ENCODE results near the gene SNRPA.

SNRPA gene

GRCh38 chr19:40740747-40741146, 10.3 kb upstream of the SNRPA start:
- TF ChIP-seq YY1 (IDR thresholded peaks at IDR 0.05; ENCODE audit: low read depth) = no peak
- TF ChIP-seq EP300 (IDR thresholded peaks at IDR 0.05; ENCODE audit: borderline replicate concordance) = no peak
- TF ChIP-seq TCF12 (IDR thresholded peaks at IDR 0.05; ENCODE audit: low read depth) = no peak
- TF ChIP-seq REST (IDR thresholded peaks at IDR 0.05; ENCODE audit: low read depth) = no peak
- TF ChIP-seq USF1 (IDR thresholded peaks at IDR 0.05) = no peak
- TF ChIP-seq FOXM1 (IDR thresholded peaks at IDR 0.05; ENCODE audit: borderline replicate concordance, low read depth) = no peak
- no peak for TF ChIP-seq NFIC (IDR thresholded peaks at IDR 0.05)
- TF ChIP-seq EGR1 (IDR thresholded peaks at IDR 0.05) = no peak

- TF ChIP-seq RAD21 (IDR thresholded peaks at IDR 0.05; ENCODE audit: low read depth) = no peak
- TF ChIP-seq TEAD4 (IDR thresholded peaks at IDR 0.05) = no peak
- TF ChIP-seq USF1 (IDR thresholded peaks at IDR 0.05) = peak; percentile 57; the same call in 1 of the 2 replicates
These were observed 9.2 kb upstream of the SNRPA start for GRCh38 chr19:40741527-40742390.

- TF ChIP-seq EGR1 (IDR thresholded peaks at IDR 0.05) = no peak
- TF ChIP-seq MAX (IDR thresholded peaks at IDR 0.05) = no peak
- no peak for TF ChIP-seq TEAD4 (IDR thresholded peaks at IDR 0.05)
- no peak for TF ChIP-seq ZBTB7A (IDR thresholded peaks at IDR 0.05; ENCODE audit: low read depth)
- no peak for TF ChIP-seq TCF12 (IDR thresholded peaks at IDR 0.05; ENCODE audit: low read depth)
- no peak for TF ChIP-seq USF1 (IDR thresholded peaks at IDR 0.05)
- no peak for TF ChIP-seq CREB1 (IDR thresholded peaks at IDR 0.05; ENCODE audit: low read depth)
- no peak for TF ChIP-seq EP300 (IDR thresholded peaks at IDR 0.05; ENCODE audit: borderline replicate concordance)
These were observed 8.5 kb upstream of the SNRPA start for GRCh38 chr19:40742477-40742876.

- TF ChIP-seq TAF1 (IDR thresholded peaks at IDR 0.05; ENCODE audit: low read depth) = no peak
- TF ChIP-seq RAD21 (IDR thresholded peaks at IDR 0.05; ENCODE audit: low read depth) = no peak
- TF ChIP-seq CREB1 (IDR thresholded peaks at IDR 0.05; ENCODE audit: low read depth) = no peak
- TF ChIP-seq YY1 (IDR thresholded peaks at IDR 0.05; ENCODE audit: low read depth) = no peak
- no peak for TF ChIP-seq TCF12 (IDR thresholded peaks at IDR 0.05; ENCODE audit: low read depth)
- TF ChIP-seq ZBTB7A (IDR thresholded peaks at IDR 0.05; ENCODE audit: low read depth) = no peak
- no peak for TF ChIP-seq FOXM1 (IDR thresholded peaks at IDR 0.05; ENCODE audit: borderline replicate concordance, low read depth)
- no peak for TF ChIP-seq REST (IDR thresholded peaks at IDR 0.05; ENCODE audit: low read depth)
- TF ChIP-seq EGR1 (IDR thresholded peaks at IDR 0.05) = no peak
- TF ChIP-seq TEAD4 (IDR thresholded peaks at IDR 0.05) = no peak
- TF ChIP-seq NFIC (IDR thresholded peaks at IDR 0.05) = no peak
- no peak for TF ChIP-seq MAX (IDR thresholded peaks at IDR 0.05)
- no peak for TF ChIP-seq CEBPB (IDR thresholded peaks at IDR 0.05)
- TF ChIP-seq USF1 (IDR thresholded peaks at IDR 0.05) = no peak
- no peak for TF ChIP-seq EP300 (IDR thresholded peaks at IDR 0.05; ENCODE audit: borderline replicate concordance)
These were observed 8.1 kb upstream of the SNRPA start for GRCh38 chr19:40742886-40743285.

- TF ChIP-seq FOXM1 (IDR thresholded peaks at IDR 0.05; ENCODE audit: borderline replicate concordance, low read depth) (no peak), YY1 (IDR thresholded peaks at IDR 0.05; ENCODE audit: low read depth) (no peak), MAX (IDR thresholded peaks at IDR 0.05) (no peak), USF1 (IDR thresholded peaks at IDR 0.05) (no peak), EP300 (IDR thresholded peaks at IDR 0.05; ENCODE audit: borderline replicate concordance) (no peak), CREB1 (IDR thresholded peaks at IDR 0.05; ENCODE audit: low read depth) (no peak), TCF12 (IDR thresholded peaks at IDR 0.05; ENCODE audit: low read depth) (no peak), TEAD4 (IDR thresholded peaks at IDR 0.05) (no peak), TAF1 (IDR thresholded peaks at IDR 0.05; ENCODE audit: low read depth) (no peak), EGR1 (IDR thresholded peaks at IDR 0.05) (no peak), REST (IDR thresholded peaks at IDR 0.05; ENCODE audit: low read depth) (no peak)
These were observed 7.1 kb upstream of the SNRPA start for GRCh38 chr19:40743926-40744325.

Measured in Ishikawa (cell line).